Measurements from ENCODE around the gene ITSN1. TPM values are rescaled to one million over a fixed set of nuclear protein-coding genes. Genes with fewer than 3 reads are reported as not detected.

ITSN1 gene
- total RNA-seq, 1 experiment from 2014 or later, result 88.5 TPM

- Histone ChIP-seq H3K9me3 (no peaks in the 10 kb centered on the region), H3K4me1 (peaks cover 4% of the 10 kb centered on the region; the same call in 1 of the 2 replicates), H3K36me3 (ENCODE audit: control insufficient read depth, insufficient read depth, low read length) (no peaks in the 10 kb centered on the region), H3K27me3 (replicated peaks; ENCODE audit: control insufficient read depth, insufficient read depth, low read length) (no peaks in the 10 kb centered on the region), H3K4me3 (ENCODE audit: low read depth, low read length) (no peak overlapping the region)
- no TSS peak for BruUV-seq (replicated peaks)
- Mint-ChIP-seq H3K36me3 (ENCODE audit: insufficient read depth, unreplicated experiment) (peaks cover 49% of the 10 kb centered on the region), H3K9me3 (ENCODE audit: unreplicated experiment) (no peaks in the 10 kb centered on the region), H3K4me1 (ENCODE audit: low read depth, unreplicated experiment) (peaks cover 22% of the 10 kb centered on the region), H3K27me3 (ENCODE audit: insufficient read depth, unreplicated experiment) (no peaks in the 10 kb centered on the region), H3K4me3 (ENCODE audit: unreplicated experiment) (no peak overlapping the region), H3K27ac (ENCODE audit: unreplicated experiment) (no peak overlapping the region)
- no peak for TF ChIP-seq CTCF (IDR thresholded peaks at IDR 0.05; ENCODE audit: insufficient read depth in 1 of 2, low read depth in 1 of 2, low read length in 1 of 2, severe bottlenecking in 1 of 2, unreplicated experiment in 1 of 2)
- POLR2A ChIA-PET, result no interaction called here
- no peak for DNase-seq
- CTCF ChIA-PET, result no interaction called here
- intact Hi-C loops (cut with micrococcal nuclease; ENCODE audit: unreplicated experiment), result no loop called here
These were observed 197.5 kb downstream of the ITSN1 start for GRCh38 chr21:33839806-33840205.

GRCh38 chr21:33840771-33841170 is 198.5 kb downstream of the ITSN1 start:
- intact Hi-C loops (cut with micrococcal nuclease; ENCODE audit: unreplicated experiment), result no loop called here
- CTCF ChIA-PET, result no interaction called here
- no peak overlapping the region for H3K27ac Mint-ChIP-seq (ENCODE audit: unreplicated experiment)
- no peaks in the 10 kb centered on the region for H3K27me3 Mint-ChIP-seq (ENCODE audit: insufficient read depth, unreplicated experiment)
- no peak overlapping the region for H3K4me3 Mint-ChIP-seq (ENCODE audit: unreplicated experiment)
- POLR2A ChIA-PET, result no interaction called here
- DNase-seq, result no peak
- Histone ChIP-seq H3K9me3 (no peaks in the 10 kb centered on the region), H3K4me3 (ENCODE audit: low read depth, low read length) (no peak overlapping the region), H3K27me3 (replicated peaks; ENCODE audit: control insufficient read depth, insufficient read depth, low read length) (no peaks in the 10 kb centered on the region), H3K36me3 (ENCODE audit: control insufficient read depth, insufficient read depth, low read length) (no peaks in the 10 kb centered on the region), H3K4me1 (peaks cover 11% of the 10 kb centered on the region; the same call in 1 of the 2 replicates)
- H3K4me1 Mint-ChIP-seq (ENCODE audit: low read depth, unreplicated experiment), result peaks cover 32% of the 10 kb centered on the region
- peaks cover 44% of the 10 kb centered on the region for H3K36me3 Mint-ChIP-seq (ENCODE audit: insufficient read depth, unreplicated experiment)
- BruUV-seq (replicated peaks), result no TSS peak
- TF ChIP-seq CTCF (IDR thresholded peaks at IDR 0.05; ENCODE audit: insufficient read depth in 1 of 2, low read depth in 1 of 2, low read length in 1 of 2, severe bottlenecking in 1 of 2, unreplicated experiment in 1 of 2), result no peak
- H3K9me3 Mint-ChIP-seq (ENCODE audit: unreplicated experiment), result no peaks in the 10 kb centered on the region

- Mint-ChIP-seq H3K4me3 (ENCODE audit: unreplicated experiment) (no peak overlapping the region), H3K36me3 (ENCODE audit: insufficient read depth, unreplicated experiment) (peaks cover 36% of the 10 kb centered on the region), H3K27ac (ENCODE audit: unreplicated experiment) (no peak overlapping the region), H3K27me3 (ENCODE audit: insufficient read depth, unreplicated experiment) (no peaks in the 10 kb centered on the region), H3K4me1 (ENCODE audit: low read depth, unreplicated experiment) (peaks cover 31% of the 10 kb centered on the region), H3K9me3 (ENCODE audit: unreplicated experiment) (no peaks in the 10 kb centered on the region)
- no peak for TF ChIP-seq CTCF (IDR thresholded peaks at IDR 0.05; ENCODE audit: insufficient read depth in 1 of 2, low read depth in 1 of 2, low read length in 1 of 2, severe bottlenecking in 1 of 2, unreplicated experiment in 1 of 2)
- no peaks in the 10 kb centered on the region for H3K9me3 ChIP-seq
- BruUV-seq (replicated peaks), result no TSS peak
- H3K4me1 ChIP-seq, result peaks cover 11% of the 10 kb centered on the region; the same call in 1 of the 2 replicates
- intact Hi-C loops (cut with micrococcal nuclease; ENCODE audit: unreplicated experiment), result no loop called here
- POLR2A ChIA-PET, result no interaction called here
- no peak for DNase-seq
- H3K4me3 ChIP-seq (ENCODE audit: low read depth, low read length), result no peak overlapping the region
- CTCF ChIA-PET, result no interaction called here
- H3K36me3 ChIP-seq (ENCODE audit: control insufficient read depth, insufficient read depth, low read length), result no peaks in the 10 kb centered on the region
- no peaks in the 10 kb centered on the region for H3K27me3 ChIP-seq (replicated peaks; ENCODE audit: control insufficient read depth, insufficient read depth, low read length)
These were observed 199.3 kb downstream of the ITSN1 start for GRCh38 chr21:33841561-33841960.

All from Caco-2 (cell line).